SU-DHL-6 (cell line): Measurements from ENCODE around the gene HMCN2.

ENCODE experiments used
- H2AFZ ChIP-seq: fragments of 200-600 bp; sonication (generic); 2 replicates; pipeline ENCODE4 v1.6.1; 2014; ENCODE audit warnings: low read depth, mild to moderate bottlenecking, moderate library complexity, mixed read lengths, antibody characterized with exemption, low read length; ENCODE audit not compliant: severe bottlenecking
- H3F3A ChIP-seq: fragments of 200-600 bp; shearing (Covaris generic); 2 replicates; pipeline ENCODE4 v1.6.0; 2016; ENCODE audit warnings: antibody characterized with exemption, mild to moderate bottlenecking; ENCODE audit not compliant: insufficient read depth
- H3K27ac ChIP-seq: fragments of 200-600 bp; sonication (generic); 2 replicates; pipeline ENCODE4 v1.5.1; 2016; ENCODE audit warnings: low read depth, mild to moderate bottlenecking, low read length, moderate library complexity, mixed read lengths
- H3K27me3 ChIP-seq: fragments of 200-600 bp; sonication (generic), shearing (Covaris generic); 2 replicates; pipeline ENCODE4 v1.6.0; 2014; ENCODE audit warnings: mild to moderate bottlenecking, low read length
- H3K36me3 ChIP-seq: fragments of 200-600 bp; sonication (generic); 2 replicates; pipeline ENCODE4 v1.6.1; 2014; ENCODE audit warnings: mild to moderate bottlenecking, low read length, mixed read lengths
- H3K4me2 ChIP-seq: fragments of 300-600, 200-600 bp; shearing (Covaris generic), sonication (generic); 2 replicates; pipeline ENCODE4 v1.6.0; 2014; ENCODE audit warnings: low read length, low read depth, mild to moderate bottlenecking; ENCODE audit not compliant: poor library complexity, severe bottlenecking
- H3K4me3 ChIP-seq: fragments of 200-600 bp; sonication (generic); 2 replicates; pipeline ENCODE4 v1.5.1; 2014; ENCODE audit warnings: antibody characterized with exemption, low read length, mild to moderate bottlenecking, mixed read lengths; ENCODE audit not compliant: insufficient read depth, poor library complexity, severe bottlenecking
- H3K79me2 ChIP-seq: fragments of 200-600 bp; sonication (generic); 2 replicates; pipeline ENCODE4 v1.6.1; 2014; ENCODE audit warnings: mild to moderate bottlenecking, low read length, moderate library complexity; ENCODE audit not compliant: insufficient read depth
- H3K9ac ChIP-seq: fragments of 200-600 bp; sonication (generic); 2 replicates; pipeline ENCODE4 v1.7.0; 2014; ENCODE audit warnings: mild to moderate bottlenecking, low read length
- H3K9me2 ChIP-seq: fragments of 200-600 bp; sonication (generic); replicated peaks from 2 replicates; pipeline ENCODE4 v1.6.1; 2014; ENCODE audit warnings: low read length; ENCODE audit not compliant: insufficient read depth
- H3K9me3 ChIP-seq: fragments of 200-600 bp; sonication (generic); 2 replicates; pipeline ENCODE4 v1.6.1; 2014; ENCODE audit warnings: low read length, mixed read lengths; ENCODE audit not compliant: insufficient read depth
- H4K20me1 ChIP-seq: fragments of 200-600 bp; sonication (generic); 2 replicates; pipeline ENCODE4 v1.6.1; 2014; ENCODE audit warnings: low read depth, mild to moderate bottlenecking, antibody characterized with exemption, low read length, moderate library complexity, mixed read lengths
- EZH2phosphoT487 ChIP-seq: fragments of 200-600 bp; sonication (generic), shearing (Covaris generic); conservative IDR thresholded peaks from 2 replicates; pipeline ENCODE4 v1.6.1; 2018; ENCODE audit warnings: mild to moderate bottlenecking, antibody characterized with exemption, low read length, moderate library complexity, mixed read lengths
- TF ChIP-seq, protein P1 (sequence below): fragments of 200-600 bp; sonication (generic); IDR thresholded peaks from one replicate; pipeline ENCODE4 v1.5.1; 2017; ENCODE audit warnings: antibody characterized with exemption, mild to moderate bottlenecking, low read length, moderate library complexity; ENCODE audit not compliant: insufficient read depth, poor library complexity, severe bottlenecking

HMCN2 gene

DNA sequence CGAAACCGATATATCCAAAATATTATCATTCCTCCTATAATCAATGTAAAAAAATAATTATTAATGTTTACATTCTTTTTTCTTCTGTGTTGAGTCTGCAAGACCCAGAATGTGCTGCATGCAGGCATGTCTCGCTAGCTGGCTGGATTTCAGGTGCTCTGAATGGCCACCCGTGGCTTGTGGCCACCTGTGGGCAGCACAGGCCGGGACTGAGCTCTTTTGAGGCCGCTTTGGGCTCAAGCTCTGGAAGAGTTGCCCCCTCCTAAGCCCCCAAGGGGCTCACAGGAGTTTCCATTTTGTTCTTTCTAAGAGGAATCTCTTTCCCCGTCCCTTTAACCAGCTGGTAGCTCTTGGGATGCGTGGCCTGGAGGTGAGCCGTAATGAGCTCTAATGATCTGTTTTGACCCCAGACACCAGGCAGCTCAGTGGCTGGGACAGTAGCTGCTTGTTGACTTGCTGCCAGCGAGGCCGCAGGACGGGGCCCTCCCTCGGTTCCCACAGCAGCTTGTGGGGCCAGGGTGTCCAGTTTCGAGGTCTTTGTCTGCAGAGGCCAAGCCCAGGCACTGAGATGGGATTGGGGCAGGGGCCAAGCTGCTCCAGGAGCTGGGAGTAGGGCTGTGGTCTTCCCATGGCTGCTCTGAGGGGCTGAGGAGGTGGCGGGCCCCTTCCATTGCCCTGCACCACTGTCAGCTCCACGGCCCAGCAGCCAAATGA, 200.0 kb downstream of the HMCN2 start:
- H3K9ac ChIP-seq = no peak overlapping the region

DNA sequence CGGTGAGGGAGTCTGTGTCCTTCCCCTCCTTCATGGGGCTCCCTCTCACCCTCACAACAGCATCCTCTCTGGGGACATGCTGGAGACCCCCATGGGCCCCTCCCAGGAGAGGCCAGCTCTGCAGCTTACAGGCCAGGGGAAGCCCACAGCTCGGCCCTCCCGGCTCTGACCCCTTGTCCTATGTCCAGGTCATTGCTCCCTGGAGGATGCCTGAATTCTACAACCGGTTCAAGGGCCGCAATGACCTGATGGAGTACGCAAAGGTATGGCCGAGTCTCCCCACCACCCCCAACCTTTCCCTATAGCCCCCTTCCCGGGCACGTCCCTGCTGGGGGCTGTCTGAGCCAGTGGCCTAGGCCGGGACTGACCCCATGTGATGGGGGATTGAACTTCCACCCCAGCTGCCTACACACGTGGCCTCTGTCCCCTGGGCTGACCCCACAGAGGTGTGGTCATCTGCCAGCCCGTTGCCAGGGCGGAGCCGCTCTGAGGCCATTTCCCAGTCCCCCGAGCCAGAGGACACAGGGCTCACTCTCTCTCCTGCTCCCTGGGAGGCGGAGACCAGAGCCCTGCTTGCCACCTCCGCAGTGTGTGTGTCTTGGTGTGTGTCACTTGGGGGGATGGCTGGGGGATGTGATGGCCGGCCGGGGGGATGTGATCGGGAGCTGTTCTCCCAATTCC, 201.1 kb downstream of the HMCN2 start:
- H3F3A ChIP-seq = no peaks in the 10 kb centered on the region
- no peak overlapping the region for H3K9ac ChIP-seq
- no peaks in the 10 kb centered on the region for H3K79me2 ChIP-seq
- TF ChIP-seq EZH2phosphoT487 = no peak
- TF ChIP-seq, protein P1, sequence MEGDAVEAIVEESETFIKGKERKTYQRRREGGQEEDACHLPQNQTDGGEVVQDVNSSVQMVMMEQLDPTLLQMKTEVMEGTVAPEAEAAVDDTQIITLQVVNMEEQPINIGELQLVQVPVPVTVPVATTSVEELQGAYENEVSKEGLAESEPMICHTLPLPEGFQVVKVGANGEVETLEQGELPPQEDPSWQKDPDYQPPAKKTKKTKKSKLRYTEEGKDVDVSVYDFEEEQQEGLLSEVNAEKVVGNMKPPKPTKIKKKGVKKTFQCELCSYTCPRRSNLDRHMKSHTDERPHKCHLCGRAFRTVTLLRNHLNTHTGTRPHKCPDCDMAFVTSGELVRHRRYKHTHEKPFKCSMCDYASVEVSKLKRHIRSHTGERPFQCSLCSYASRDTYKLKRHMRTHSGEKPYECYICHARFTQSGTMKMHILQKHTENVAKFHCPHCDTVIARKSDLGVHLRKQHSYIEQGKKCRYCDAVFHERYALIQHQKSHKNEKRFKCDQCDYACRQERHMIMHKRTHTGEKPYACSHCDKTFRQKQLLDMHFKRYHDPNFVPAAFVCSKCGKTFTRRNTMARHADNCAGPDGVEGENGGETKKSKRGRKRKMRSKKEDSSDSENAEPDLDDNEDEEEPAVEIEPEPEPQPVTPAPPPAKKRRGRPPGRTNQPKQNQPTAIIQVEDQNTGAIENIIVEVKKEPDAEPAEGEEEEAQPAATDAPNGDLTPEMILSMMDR = no peak
- no peak overlapping the region for H3K27ac ChIP-seq
- H3K27me3 ChIP-seq = no peaks in the 10 kb centered on the region
- H4K20me1 ChIP-seq = no peaks in the 10 kb centered on the region
- no peak overlapping the region for H3K4me2 ChIP-seq
- no peak overlapping the region for H3K4me3 ChIP-seq
- H2AFZ ChIP-seq = no peak overlapping the region
- no peaks in the 10 kb centered on the region for H3K9me3 ChIP-seq
- H3K9me2 ChIP-seq = no peaks in the 10 kb centered on the region
- H3K36me3 ChIP-seq = no peaks in the 10 kb centered on the region

More for the DNA sequence above, 200.0 kb downstream of the HMCN2 start:
- H3K27ac ChIP-seq = no peak overlapping the region
- H3K27me3 ChIP-seq = no peaks in the 10 kb centered on the region
- H4K20me1 ChIP-seq = no peaks in the 10 kb centered on the region
- no peaks in the 10 kb centered on the region for H3K79me2 ChIP-seq
- H2AFZ ChIP-seq = no peak overlapping the region
- no peak overlapping the region for H3K4me3 ChIP-seq
- no peaks in the 10 kb centered on the region for H3K36me3 ChIP-seq
- TF ChIP-seq, protein P1 = no peak
- no peak for TF ChIP-seq EZH2phosphoT487
- no peaks in the 10 kb centered on the region for H3K9me3 ChIP-seq
- H3K9me2 ChIP-seq = no peaks in the 10 kb centered on the region
- no peaks in the 10 kb centered on the region for H3F3A ChIP-seq
- no peak overlapping the region for H3K4me2 ChIP-seq

- Histone ChIP-seq H3F3A (no peaks in the 10 kb centered on the region), H2AFZ (no peak overlapping the region), H3K4me3 (no peak overlapping the region), H3K36me3 (no peaks in the 10 kb centered on the region), H3K79me2 (no peaks in the 10 kb centered on the region), H3K9me2 (no peaks in the 10 kb centered on the region), H4K20me1 (no peaks in the 10 kb centered on the region), H3K9ac (no peak overlapping the region), H3K27ac (no peak overlapping the region), H3K27me3 (no peaks in the 10 kb centered on the region), H3K4me2 (no peak overlapping the region), H3K9me3 (no peaks in the 10 kb centered on the region)
- no peak for TF ChIP-seq EZH2phosphoT487
- TF ChIP-seq, protein P1 = no peak
Measured at GRCh38 chr9:130467316-130467715, 201.8 kb downstream of the HMCN2 start.
